Testis (tissue), 2 donors: ENCODE measurements around the gene HYKK.

Experiments used
- CTCF ChIP-seq, 3 experiments: fragments of 450-650 bp in 2 of 3; fragments of 200-600 bp in 1 of 3; sonication (generic) in 1 of 3; IDR thresholded peaks; one replicate each; pipeline ENCODE4 v1.5.1; 2016 to 2019; ENCODE audit warnings: antibody characterized with exemption in 3 of 3, mild to moderate bottlenecking in 2 of 3, moderate library complexity in 1 of 3
- POLR2A ChIP-seq: fragments of 450-650 bp; IDR thresholded peaks from one replicate; pipeline ENCODE4 v1.6.1; 2017; ENCODE audit warnings: antibody characterized with exemption, mild to moderate bottlenecking, moderate library complexity

DNA sequence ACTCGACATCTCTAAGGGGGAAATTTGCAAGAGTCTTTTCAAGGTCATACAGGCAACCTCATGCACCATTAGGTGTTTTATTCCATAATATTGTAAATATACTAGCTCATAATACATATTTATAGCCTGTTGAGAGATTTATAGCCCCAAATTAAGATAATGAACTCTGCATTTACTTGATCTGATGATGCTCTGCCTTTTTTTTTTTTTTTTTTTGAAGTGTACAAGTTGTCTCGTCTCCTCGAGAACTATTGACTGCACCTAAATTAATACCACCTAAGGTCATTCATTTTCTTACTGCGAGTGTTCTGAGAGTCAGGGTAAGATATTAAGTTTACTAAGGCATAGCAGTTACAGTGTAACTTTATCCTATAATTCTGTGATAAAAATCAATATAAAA is 64.0 kb downstream of the HYKK start:
- TF ChIP-seq CTCF (IDR thresholded peaks at IDR 0.05) (no peak), POLR2A (no peak)
